Fibroblast of gingiva (primary cell): ENCODE data around the gene SOAT2.
A peak's percentile ranks its signal among the peaks of the same experiment; 100 is the strongest.
"Not testable (repeated sequence)": the region's sequence is repeated elsewhere in the genome, so short reads cannot be mapped to it uniquely, and the experiment has no call there.

Experiments
- DNase-seq: peaks from one replicate; pipeline ENCODE4 v3.0.0-alpha.2; 2011; ENCODE audit warnings: low read depth

SOAT2 gene

DNA sequence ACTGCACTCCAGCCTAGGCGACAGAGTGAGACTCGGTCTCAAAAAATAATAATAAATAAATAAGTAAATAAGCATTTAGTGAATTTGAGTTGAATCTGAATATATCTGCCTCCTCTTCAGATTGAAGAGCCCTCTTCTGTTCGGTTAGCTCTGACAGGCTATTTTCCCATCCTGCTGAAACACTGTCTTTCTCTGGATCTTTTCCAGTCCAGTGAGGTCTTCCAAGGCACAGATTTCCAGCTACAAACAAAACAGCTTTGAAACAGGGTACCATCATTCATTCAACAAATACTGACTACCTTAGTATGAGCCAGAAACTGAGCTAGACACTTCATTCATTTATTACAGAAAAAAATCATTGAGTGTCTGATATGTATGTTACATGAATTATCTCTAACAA is 16.9 kb upstream of the SOAT2 start:
- no peak for DNase-seq

DNA sequence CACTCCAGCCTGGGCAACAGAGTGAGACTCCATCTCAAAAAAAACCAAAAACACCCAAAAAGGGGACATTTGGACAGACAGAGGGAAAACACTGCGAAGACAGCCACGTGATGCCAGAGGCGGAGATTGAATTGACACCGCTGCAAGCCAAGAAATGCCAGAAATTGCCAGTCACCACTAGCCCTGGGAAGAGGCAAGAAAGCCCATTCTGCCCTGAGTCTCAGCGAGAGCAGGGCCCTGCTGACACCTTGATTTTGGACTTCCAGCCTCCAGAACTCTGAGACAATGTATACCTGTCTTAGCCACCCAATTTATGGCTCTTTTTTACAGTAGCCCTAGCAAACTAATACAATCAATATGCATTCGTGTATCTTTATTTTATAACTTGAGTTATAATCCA is 13.2 kb upstream of the SOAT2 start:
- DNase-seq: no peak

DNA sequence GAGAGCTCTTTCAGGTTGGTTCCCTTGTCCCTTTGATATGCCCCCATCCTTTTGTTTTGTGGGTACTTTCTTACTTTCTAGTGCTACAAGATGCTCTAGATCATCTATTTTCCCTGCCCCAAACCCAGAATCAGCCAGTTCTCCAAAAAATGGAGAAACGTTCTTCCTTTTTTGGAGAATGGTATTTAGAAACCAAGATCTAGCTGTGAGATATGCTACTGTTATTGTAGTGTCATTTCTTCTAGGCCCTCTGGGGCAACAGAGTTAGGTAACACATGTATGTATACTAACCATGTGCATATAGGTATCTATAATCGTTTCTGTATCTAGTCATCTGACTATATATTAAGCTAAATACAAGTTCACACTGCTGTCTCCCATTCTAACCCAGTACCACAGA is 12.7 kb upstream of the SOAT2 start:
- DNase-seq: no peak

DNA sequence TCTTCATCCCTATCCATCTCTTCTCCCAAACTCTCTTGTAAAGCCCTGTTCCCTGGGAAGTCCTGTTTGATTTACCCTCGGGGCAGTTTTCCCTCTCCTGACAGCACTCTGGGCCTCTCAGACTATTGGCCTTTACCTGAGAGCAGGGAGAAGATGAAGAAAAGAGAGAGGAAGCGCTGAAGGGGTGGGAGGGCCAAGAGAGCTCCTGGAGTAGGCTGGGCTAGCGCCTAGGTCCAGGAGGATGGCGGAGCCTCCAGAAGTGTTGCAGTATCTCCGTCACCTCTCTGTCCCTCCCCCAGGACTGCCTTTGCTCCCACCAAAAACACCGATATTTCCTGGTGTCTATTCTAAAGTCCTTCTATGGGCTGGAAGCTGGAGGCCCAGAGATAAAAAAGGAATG is 11.5 kb upstream of the SOAT2 start:
- DNase-seq: no peak

DNA sequence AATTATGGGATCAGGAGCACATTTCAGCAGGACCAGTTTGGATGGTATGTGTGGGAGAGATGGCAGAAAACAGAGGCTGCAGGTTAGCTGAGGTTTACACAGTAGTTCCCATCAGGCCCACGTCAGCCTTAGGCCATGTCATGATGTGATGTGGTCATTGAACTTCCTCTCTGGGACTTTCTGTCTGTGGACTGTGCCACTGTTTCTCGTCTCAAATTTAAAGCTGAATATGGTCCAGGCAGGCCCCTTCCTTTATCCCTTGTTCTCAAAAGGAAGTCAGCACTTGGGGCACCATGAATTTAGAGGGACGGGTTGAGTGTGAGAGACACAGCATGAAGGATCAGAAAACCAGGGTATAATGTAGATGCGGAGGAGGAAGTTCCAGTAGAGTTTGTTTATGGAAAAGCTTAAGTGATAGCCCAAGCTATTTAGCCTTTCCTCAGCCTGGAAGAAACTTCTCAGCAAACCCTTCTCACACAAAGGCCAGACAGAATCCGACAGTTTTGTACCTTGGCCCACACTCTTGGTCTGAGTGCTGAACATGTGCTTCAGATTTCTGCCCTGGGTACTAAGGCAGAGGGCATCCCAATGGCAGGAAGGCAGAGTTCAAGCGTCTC is 9.4 kb upstream of the SOAT2 start:
- DNase-seq: no peak

DNA sequence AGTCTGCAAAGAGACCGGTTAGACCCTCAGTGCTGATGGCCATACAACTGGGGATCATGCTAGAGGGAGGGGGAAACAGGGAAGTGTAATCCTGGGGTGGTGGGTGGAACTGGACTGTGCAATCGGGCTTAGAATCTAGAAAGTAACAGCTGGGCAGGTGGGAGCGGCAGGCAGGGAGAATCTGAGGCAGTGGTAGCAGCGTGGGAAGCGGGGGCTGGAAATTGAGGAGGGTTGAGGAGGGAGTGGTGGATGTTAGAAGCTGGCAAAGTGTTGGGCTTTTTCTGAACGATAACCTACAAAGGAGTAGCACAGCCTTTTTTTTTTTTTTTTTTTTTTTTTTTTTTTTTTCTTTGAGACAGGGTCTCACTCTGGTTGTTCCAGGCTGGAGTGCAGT is 8.9 kb upstream of the SOAT2 start:
- DNase-seq: no peak

DNA sequence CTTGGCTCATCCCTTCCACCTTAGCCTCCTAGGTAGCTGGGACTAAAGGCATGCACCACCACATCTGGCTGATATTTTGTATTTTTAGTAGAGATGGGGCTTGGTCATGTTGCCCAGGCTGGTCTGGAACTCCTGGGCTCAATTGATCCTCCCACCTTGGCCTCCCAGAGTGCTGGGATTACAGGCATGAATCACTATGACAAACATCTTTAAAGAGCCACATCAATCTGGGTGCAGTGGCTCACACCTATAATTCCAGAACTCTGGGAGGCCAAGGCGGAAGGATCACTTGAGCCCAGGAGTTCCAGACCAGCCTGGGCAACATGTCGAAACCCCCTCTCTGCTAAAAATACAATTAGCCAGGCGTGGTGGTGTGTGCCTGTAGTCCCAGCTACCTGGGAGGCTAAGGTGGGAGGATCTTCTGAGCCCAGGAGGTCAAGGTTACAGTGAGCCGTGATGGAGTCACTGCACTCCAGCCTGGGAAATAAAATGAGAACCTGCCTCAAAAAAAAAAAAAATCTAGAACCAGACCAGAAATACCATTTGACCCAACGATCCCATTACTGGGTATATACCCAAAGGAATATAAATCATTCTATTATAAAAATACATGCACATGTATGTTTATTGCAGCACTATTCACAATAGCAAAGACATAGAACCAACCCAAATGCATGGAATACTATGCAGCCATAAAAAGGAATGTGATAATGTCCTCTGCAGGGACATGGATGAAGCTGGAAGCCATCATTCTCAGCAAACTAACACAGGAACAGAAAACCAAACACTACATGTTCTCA is 8.3 kb upstream of the SOAT2 start:
- DNase-seq: not testable (repeated sequence)

DNA sequence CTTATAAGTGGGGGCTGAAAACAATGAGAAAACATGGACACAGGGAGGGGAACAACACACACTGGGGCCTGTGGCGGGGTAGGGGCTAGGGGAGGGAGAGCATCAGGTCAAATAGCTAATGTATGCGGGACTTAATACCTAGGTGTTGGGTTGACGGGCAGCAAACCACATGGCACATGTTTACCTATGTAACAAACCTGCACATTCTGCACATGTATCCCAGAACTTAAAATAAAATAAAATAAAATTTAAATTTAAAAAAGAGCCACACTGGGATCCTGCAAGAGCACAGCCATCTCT is 7.7 kb upstream of the SOAT2 start:
- DNase-seq: not testable (repeated sequence)

DNA sequence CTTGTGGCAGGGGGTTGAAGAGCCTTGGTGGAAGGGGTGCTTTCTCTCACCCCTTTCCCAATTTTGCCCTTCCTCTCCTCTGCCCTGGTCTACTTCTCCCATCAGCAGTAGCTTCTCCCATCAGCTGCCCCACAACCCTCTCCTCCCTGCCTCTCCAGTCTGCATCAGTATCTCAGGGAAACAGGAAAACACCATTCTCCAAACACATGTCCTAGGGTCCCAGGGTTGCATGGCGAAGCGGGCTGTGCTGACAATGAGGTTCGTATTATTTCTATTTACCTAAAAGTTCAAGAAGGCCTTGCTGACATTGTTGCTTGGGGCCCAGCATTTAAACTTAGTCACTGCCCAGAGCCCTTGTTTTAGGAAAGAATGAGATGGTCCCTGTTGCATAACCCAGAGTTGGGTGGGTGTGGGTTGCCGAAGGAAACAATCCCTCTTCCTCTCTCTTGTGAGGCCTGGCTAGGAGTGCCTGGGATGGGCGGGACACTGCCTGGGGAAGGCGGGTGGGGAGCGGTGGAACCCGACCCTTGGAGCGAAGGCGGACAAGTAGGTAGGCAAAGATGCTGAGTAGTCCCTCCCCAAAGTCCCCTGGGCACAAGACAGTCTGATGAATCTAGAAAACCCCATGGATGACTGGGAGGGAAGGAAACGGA is 7.1 kb upstream of the SOAT2 start:
- peak; percentile 93 for DNase-seq

DNA sequence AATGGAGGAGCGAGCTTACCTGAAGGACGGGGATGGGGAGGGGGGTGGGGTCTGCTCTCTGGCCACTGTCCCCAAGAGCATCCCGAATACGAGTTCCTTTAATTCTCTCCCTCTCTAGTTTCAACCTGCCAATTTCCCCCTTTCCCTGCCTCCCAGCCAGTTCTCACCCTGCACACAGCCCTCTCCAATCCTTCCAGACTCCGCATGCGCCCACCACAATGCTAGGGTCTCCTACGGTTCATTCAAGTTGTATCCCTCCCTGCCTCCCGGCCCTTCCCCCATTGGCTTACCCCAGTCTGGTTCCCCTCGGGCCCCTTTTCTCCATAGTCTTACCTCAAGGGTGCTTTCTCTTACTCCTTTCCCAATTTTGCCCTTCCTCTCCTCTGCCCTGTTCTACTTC is 6.5 kb upstream of the SOAT2 start:
- no peak for DNase-seq

DNA sequence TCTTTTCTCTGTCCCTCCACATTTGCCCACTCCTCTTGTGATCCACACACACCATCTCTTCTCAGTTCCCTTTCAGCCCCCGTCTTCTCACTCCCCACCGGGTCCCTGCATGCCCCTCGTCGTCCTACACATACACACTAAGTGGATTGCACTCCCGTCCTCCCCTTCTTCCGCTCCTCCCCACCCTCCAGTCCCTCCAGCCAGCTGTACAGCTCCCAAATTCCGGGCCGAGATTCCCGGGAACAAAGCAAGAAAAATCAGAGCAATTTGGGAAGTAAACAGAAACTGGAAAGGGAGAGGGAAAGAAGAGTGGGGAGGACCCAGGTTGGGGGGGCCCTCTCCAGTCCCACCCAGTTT is 6.1 kb upstream of the SOAT2 start:
- no peak for DNase-seq

DNA sequence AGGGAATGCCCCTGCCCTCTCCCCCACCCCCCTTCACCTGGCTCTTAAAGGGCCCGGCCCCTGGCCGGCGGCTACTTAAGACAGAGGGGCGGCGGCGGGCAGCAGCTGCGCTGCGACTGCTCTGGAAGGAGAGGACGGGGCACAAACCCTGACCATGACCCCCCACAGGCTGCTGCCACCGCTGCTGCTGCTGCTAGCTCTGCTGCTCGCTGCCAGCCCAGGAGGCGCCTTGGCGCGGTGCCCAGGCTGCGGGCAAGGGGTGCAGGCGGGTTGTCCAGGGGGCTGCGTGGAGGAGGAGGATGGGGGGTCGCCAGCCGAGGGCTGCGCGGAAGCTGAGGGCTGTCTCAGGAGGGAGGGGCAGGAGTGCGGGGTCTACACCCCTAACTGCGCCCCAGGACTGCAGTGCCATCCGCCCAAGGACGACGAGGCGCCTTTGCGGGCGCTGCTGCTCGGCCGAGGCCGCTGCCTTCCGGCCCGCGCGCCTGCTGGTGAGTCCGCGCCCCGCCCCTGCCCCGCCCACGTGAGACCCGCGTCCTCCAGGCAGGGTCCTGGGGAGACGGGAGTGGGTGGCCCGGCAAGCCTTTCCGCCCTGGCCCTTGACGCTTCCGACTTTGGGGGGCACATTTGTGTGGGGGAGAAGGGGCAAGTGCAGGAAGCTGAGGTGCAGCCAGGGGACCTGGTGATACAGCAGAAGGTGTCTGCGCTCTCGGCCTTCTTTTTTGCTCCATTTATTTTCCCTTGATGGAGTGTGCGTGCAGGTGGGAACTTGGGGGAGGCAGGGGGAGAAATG is 5.5 kb upstream of the SOAT2 start, which contains the start of gene IGFBP6:
IGFBP6 (plus strand) TSS at position 104 of the 790 bp plus-strand sequence; CDS start at position 155, 51 bp downstream.
- peak; percentile 25 for DNase-seq

DNA sequence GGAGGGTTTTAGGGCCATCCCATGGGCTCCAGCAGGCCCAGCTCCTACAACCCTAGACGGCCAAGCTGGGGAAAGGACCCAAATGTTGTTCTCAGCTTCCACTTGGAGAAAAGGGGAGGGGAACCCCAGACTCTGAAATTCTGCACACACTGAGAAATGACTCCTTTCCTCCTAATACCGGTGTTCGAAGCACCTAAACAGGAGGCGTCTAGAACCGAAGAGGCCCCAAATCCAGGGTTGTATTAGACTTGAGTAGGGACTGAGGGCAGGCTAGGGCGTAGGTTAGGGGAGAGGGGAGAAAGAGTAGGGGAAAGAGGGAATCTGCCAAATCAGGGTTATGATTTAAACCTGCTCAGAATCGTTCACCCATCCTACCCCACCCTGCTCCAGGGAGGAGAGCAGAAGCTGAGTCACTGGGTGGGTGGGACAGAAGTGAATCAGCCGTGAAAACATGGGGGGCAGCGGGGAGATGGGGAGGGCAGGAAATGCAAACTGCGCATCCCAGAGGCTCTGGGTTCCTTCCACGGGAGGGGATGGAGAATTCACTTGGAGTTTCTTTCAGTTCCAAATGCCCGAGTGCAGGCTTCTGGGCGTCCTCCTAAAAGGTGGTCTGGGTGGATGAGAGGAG is 4.8 kb upstream of the SOAT2 start:
- DNase-seq: peak; percentile 46

DNA sequence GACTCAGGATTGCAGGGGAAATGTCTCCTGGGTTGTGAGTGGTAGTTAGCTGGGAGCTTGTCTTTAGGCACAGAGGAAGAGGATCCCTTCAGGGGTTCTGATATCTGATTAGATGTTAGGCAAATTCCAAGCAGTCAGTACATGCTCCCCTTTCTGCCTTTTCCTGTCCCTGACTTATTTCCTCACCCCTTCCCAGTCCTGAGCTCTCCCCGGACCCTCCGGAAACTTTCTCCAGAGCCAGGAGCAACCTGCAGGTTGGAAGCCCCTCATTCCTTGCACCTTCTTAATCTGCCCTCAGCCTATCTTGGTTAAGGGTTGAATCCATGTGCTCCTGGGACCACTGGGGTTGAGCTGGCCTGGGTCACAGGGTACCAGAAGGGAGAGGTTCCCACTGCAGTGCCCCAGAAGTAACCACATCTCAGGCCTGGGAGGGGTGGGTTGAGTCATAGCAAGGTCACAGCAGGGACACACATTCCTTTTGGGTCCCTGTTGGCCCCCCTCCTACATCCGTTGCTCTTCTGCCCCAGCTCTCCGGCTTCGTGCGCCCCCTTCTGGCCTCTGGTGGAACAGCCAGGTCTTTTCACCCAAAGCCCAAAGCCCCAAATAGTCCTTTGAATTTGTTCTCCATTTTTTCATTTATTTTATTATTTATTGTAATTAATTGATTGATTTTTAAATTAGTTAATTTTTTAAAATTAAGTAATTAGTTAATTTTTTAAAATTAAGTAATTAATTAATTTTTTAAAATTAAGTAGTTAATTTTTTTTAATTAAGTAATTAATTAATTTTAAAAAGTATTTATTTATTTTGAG is 4.0 kb upstream of the SOAT2 start:
- peak; percentile 95 for DNase-seq

DNA sequence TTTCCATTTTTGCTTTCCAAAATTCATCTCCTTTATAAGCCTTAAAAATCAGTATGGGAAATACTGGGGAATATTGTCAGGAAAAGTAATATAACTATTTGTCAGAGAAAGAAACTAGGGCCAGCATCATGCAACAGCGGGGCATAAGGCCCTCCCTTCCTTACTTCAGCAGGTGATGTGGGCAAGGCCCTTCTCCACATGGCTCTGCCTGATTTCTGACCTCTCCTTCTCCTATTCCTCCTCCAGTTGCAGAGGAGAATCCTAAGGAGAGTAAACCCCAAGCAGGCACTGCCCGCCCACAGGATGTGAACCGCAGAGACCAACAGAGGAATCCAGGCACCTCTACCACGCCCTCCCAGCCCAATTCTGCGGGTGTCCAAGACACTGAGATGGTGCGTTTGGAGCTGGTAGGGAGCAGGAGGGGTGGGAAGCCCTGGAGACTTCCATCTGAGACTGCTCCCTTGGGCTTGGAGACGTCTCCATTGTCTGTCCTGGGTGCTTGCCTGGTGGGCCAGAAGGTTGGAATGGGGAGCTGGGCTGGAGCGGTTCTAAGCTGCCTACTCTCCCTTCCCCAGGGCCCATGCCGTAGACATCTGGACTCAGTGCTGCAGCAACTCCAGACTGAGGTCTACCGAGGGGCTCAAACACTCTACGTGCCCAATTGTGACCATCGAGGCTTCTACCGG is 2.7 kb upstream of the SOAT2 start:
- no peak for DNase-seq

DNA sequence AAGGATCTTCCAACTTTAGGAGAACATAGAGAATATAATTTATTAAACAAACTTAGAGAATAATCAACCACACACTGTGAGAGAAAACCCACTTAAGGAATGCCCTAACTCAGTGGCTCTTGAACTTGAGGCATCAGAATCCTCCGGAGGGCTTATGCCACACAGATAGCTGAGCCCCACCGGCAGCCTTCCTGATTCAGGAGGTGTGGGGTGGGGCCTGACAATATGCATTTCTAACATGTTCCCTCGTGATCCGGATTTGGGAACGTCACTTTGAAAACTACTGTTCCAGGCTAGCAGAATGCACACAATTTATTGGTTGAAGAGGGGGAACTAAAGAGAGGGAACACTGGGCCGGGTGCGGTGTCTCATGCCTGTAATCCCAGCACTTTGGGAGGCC is 2.0 kb upstream of the SOAT2 start:
- no peak for DNase-seq

DNA sequence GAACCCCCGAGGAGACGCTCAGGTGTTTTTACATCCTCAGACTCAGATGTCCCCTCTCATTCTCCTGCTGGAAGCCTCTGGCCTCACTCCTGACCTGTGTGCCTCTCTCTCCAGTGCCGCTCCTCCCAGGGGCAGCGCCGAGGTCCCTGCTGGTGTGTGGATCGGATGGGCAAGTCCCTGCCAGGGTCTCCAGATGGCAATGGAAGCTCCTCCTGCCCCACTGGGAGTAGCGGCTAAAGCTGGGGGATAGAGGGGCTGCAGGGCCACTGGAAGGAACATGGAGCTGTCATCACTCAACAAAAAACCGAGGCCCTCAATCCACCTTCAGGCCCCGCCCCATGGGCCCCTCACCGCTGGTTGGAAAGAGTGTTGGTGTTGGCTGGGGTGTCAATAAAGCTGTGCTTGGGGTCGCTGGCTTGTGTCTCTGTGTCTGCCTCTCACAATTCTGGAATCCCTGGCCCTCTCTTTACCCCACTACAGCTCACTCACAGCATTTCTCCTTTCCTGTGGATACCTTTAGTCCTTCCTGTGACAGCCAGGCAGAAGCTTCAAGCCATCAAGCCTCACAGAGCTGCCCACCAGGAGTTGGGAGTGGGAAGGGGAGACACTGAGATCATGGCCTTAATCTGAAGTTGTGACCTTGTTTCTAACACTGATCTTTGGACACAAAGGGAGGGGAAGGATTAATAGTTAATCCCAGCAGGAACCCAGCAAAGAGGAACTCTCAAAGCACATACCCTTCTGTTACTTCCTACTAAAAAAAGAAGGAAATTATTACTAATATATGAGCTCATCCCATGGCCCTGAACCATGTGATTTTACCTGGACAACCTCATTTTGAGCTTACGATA is 1.1 kb upstream of the SOAT2 start:
- DNase-seq: no peak

DNA sequence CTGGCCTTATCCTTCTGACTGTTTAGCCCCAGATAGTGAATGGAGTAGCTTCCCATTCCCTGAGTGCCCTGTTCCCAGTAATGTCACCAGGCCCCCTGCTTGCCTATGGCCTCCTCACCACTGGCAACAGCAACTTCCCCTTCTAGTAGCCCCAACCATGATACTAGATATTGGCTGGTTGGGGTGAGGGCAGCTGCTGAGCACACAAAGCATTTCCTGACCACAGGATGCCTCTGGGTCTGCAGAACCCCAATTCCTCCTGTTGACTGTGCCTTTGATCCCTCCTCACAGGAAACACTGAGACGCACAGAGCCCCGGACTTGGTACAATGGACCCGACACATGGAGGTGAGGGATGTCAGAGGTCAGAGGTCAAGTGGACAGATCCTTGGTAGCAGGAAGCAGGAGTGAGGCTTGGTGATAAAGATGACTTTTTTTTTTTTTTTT is 597 bp downstream of the SOAT2 start:
- DNase-seq: no peak

DNA sequence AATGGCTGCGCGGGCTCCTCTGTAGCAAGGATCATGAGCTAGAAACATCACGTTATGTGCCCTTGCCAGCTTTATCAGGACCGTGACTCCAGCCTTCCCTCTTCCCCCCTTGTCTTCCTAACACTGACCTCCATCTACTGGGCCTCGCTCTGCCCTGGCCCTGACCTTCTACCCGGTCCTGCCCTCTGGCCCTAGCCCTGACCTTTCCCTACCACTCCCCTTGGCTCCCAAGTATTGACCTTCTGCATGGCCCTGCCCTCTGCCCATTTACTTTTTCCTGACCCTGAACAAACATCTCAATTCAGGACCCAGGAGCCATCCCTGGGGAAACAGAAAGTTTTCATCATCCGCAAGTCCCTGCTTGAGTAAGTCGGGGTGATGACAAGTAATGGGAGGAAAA is 2.0 kb downstream of the SOAT2 start:
- DNase-seq: no peak
